Ishikawa (cell line): Measurements from ENCODE around the gene HNF1B.

Experiments used
- EGR1 ChIP-seq: IDR thresholded peaks from 2 replicates; pipeline ENCODE4 v1.6.1; 2012
- EP300 ChIP-seq: IDR thresholded peaks from 2 replicates; pipeline ENCODE4 v1.6.1; 2012; ENCODE audit warnings: borderline replicate concordance
- MAX ChIP-seq: IDR thresholded peaks from 2 replicates; pipeline ENCODE4 v1.6.1; 2012
- YY1 ChIP-seq: IDR thresholded peaks from 2 replicates; pipeline ENCODE4 v1.6.1; 2012; ENCODE audit warnings: low read depth
- TF ChIP-seq, protein P1 (sequence below): IDR thresholded peaks from 2 replicates; pipeline ENCODE4 v1.6.1; 2012; ENCODE audit warnings: low read depth, mild to moderate bottlenecking

DNA sequence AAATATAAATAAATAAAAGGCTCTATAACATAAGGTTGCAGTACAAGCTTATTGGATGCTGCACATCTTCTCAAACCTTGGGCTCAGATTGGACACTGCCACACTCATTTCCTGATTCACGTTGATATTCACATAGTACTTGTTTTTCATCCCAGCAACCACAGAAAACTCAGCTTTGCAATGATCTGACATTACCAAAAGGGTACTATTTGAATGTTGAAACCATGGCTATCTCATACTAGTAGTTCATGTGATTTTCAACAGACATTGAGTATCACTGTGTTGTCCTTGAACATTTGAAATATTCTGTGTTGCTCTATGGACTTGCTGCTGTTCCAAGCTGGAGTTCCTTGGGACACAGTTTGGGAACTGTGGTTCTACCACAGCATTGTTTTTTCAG lies 87.7 kb downstream of the HNF1B start:
- TF ChIP-seq EP300 (no peak), YY1 (no peak), MAX (no peak), EGR1 (no peak)
- TF ChIP-seq, protein P1, sequence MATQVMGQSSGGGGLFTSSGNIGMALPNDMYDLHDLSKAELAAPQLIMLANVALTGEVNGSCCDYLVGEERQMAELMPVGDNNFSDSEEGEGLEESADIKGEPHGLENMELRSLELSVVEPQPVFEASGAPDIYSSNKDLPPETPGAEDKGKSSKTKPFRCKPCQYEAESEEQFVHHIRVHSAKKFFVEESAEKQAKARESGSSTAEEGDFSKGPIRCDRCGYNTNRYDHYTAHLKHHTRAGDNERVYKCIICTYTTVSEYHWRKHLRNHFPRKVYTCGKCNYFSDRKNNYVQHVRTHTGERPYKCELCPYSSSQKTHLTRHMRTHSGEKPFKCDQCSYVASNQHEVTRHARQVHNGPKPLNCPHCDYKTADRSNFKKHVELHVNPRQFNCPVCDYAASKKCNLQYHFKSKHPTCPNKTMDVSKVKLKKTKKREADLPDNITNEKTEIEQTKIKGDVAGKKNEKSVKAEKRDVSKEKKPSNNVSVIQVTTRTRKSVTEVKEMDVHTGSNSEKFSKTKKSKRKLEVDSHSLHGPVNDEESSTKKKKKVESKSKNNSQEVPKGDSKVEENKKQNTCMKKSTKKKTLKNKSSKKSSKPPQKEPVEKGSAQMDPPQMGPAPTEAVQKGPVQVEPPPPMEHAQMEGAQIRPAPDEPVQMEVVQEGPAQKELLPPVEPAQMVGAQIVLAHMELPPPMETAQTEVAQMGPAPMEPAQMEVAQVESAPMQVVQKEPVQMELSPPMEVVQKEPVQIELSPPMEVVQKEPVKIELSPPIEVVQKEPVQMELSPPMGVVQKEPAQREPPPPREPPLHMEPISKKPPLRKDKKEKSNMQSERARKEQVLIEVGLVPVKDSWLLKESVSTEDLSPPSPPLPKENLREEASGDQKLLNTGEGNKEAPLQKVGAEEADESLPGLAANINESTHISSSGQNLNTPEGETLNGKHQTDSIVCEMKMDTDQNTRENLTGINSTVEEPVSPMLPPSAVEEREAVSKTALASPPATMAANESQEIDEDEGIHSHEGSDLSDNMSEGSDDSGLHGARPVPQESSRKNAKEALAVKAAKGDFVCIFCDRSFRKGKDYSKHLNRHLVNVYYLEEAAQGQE: no peak
